Nephron progenitor cell (in vitro differentiated cells): Measurements from ENCODE around the gene KIF16B.

ENCODE experiments used
- DNase-seq: peaks from one replicate; pipeline ENCODE4 v3.0.0; 2021
- H3K27ac Mint-ChIP-seq: 2 replicates; pipeline ENCODE4 v1.8.0; 2021; ENCODE audit warnings: mild to moderate bottlenecking, moderate library complexity, mixed read lengths
- H3K27me3 Mint-ChIP-seq: 2 replicates; pipeline ENCODE4 v1.8.0; 2021; ENCODE audit warnings: mild to moderate bottlenecking, low read depth, mixed read lengths; ENCODE audit not compliant: poor library complexity
- H3K36me3 Mint-ChIP-seq: 2 replicates; pipeline ENCODE4 v1.8.0; 2021; ENCODE audit warnings: low read depth, mixed read lengths
- H3K4me1 Mint-ChIP-seq: 2 replicates; pipeline ENCODE4 v1.8.0; 2021; ENCODE audit warnings: mixed read lengths
- H3K4me3 Mint-ChIP-seq: 2 replicates; pipeline ENCODE4 v1.8.0; 2021; ENCODE audit warnings: mild to moderate bottlenecking, moderate library complexity, mixed read lengths
- H3K9me3 Mint-ChIP-seq: 2 replicates; pipeline ENCODE4 v1.8.0; 2021; ENCODE audit warnings: mild to moderate bottlenecking, moderate library complexity, mixed read lengths
- CTCF ChIP-seq: fragments of 200-600 bp; sonication (generic); IDR thresholded peaks from 2 replicates; pipeline ENCODE4 v1.5.0; 2021; ENCODE audit warnings: antibody characterized with exemption

The KIF16B gene

GRCh38 chr20:16539280-16540021 lies 33.8 kb downstream of the KIF16B start:
- Mint-ChIP-seq H3K27me3 (no peaks in the 10 kb centered on the region), H3K9me3 (no peaks in the 10 kb centered on the region), H3K36me3 (peaks cover 6% of the 10 kb centered on the region), H3K27ac (no peak overlapping the region), H3K4me3 (no peak overlapping the region), H3K4me1 (no peaks in the 10 kb centered on the region)
- DNase-seq = no peak
- no peak for TF ChIP-seq CTCF

DNA sequence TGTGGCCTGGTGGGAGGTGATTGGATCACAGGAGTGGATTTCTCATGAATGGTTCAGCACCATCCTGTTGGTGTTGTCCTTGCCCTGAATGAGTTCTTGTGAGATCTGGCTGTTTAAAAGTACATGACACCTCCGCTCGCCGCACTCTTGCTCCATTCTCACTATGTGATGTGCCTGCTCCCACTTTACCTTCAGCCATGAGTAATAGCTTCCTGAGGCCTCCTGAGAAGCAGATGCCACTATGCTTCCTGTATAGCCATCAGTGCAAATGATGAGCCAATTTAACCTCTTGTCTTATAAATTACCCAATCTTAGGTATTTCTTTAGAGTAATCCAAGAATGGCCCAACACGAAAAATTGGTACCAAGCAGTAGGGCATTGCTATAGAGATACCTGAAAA lies 34.5 kb downstream of the KIF16B start:
- Mint-ChIP-seq H3K4me1 (no peaks in the 10 kb centered on the region), H3K4me3 (no peak overlapping the region), H3K9me3 (no peaks in the 10 kb centered on the region), H3K27ac (no peak overlapping the region), H3K36me3 (peaks cover 6% of the 10 kb centered on the region), H3K27me3 (no peaks in the 10 kb centered on the region)
- DNase-seq = no peak
- no peak for TF ChIP-seq CTCF

GRCh38 chr20:16537918-16538317 lies 35.3 kb downstream of the KIF16B start:
- TF ChIP-seq CTCF = no peak
- no peak for DNase-seq
- H3K27ac Mint-ChIP-seq = no peak overlapping the region
- H3K27me3 Mint-ChIP-seq = no peaks in the 10 kb centered on the region
- no peaks in the 10 kb centered on the region for H3K4me1 Mint-ChIP-seq
- peaks cover 6% of the 10 kb centered on the region for H3K36me3 Mint-ChIP-seq
- H3K4me3 Mint-ChIP-seq = no peak overlapping the region
- H3K9me3 Mint-ChIP-seq = no peaks in the 10 kb centered on the region

DNA sequence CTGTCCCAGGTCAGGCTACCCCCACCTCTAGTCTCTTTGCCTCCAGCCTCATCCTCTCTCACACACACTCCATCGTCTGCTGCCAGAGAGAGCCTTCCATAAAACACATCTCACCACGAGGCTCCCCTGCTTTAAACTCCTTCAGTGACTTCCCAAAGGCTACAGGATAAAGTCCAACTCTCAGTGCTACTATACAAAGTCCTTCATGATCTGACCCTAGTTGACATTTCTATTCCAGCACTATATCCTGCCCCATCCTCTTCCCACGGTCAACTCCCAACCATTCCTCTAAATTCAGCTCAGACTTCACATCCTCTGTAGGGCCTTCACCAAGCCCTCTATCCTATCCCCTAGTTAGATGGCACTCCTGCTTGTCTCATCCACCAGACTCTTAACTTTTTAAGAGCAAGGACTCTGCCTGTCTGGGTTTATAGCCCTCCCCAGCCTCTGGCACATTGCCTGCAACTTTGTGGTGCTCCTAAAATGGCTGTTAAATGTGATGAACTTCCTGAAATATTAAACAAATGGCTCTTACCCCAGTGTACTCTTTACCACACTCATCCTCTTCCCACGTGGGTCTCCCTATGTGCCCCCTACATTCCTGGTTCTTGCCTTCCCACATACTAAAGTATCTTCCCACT lies 36.1 kb downstream of the KIF16B start:
- no peak overlapping the region for H3K4me3 Mint-ChIP-seq
- DNase-seq = no peak

DNA sequence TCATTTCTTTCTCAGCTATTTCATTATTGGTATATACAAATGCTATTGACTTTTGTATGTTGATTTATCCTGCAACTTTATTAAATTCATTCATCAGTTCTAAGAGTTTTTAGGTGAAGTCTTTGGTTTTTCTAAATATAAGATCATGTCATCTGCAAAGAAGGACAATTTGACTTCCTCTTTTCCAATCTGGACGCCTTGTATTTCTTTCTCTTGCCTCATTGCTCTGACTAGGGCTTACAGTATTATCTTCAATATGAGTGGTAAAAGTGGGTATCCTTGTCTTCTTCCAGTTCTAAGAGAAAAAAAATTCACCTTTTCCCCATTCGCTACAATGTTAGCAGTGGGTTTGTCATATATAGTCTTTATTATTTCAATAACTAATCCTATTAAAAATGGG lies 38.0 kb downstream of the KIF16B start:
- Mint-ChIP-seq H3K9me3 (no peaks in the 10 kb centered on the region), H3K4me1 (no peaks in the 10 kb centered on the region), H3K4me3 (no peak overlapping the region), H3K27ac (no peak overlapping the region), H3K36me3 (peaks cover 6% of the 10 kb centered on the region), H3K27me3 (no peaks in the 10 kb centered on the region)
- TF ChIP-seq CTCF = no peak
- no peak for DNase-seq

More for the DNA sequence above, 36.1 kb downstream of the KIF16B start:
- Mint-ChIP-seq H3K9me3 (no peaks in the 10 kb centered on the region), H3K4me1 (no peaks in the 10 kb centered on the region), H3K27ac (no peak overlapping the region), H3K27me3 (no peaks in the 10 kb centered on the region), H3K36me3 (peaks cover 6% of the 10 kb centered on the region)
- no peak for TF ChIP-seq CTCF

DNA sequence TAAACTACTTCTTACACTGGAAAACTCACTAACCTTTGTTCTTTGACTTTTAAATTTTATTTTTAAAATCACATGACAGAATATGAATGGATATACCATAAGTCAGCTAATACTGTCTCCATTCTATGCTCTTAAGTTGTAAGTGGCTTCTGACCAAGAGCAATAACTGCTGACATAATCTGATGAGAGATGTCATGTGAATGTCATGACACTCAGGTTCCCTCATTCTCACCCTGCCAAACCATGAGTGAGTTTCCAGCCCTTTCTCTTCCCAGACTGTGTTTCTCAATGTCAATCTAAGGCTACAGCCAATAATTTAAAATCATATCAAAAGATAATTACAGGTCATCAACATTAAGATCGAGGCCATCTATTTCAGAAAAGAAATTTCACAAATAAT lies 39.7 kb downstream of the KIF16B start:
- Mint-ChIP-seq H3K9me3 (no peaks in the 10 kb centered on the region), H3K27ac (no peak overlapping the region), H3K27me3 (no peaks in the 10 kb centered on the region), H3K4me1 (peaks cover 4% of the 10 kb centered on the region), H3K4me3 (no peak overlapping the region), H3K36me3 (no peaks in the 10 kb centered on the region)
- no peak for TF ChIP-seq CTCF
- DNase-seq = no peak
